Dedifferentiated amniotic fluid mesenchymal stem cell (primary cell): Measurements from ENCODE around the gene FLOT1.

Source experiments
- DNase-seq: peaks from one replicate; pipeline ENCODE4 v3.0.0-alpha.2; 2016; ENCODE audit errors: extremely low spot score

Gene FLOT1

GRCh38 chr6:30679765-30680535 lies 62.5 kb downstream of the FLOT1 start:
- no peak for DNase-seq

GRCh38 chr6:30678964-30679726 lies 63.3 kb downstream of the FLOT1 start:
- peak; percentile 65 for DNase-seq
